A673 (cell line): ENCODE measurements around the gene FNDC11. TPM values are rescaled to one million over a fixed set of nuclear protein-coding genes. Genes with fewer than 3 reads are reported as not detected.

ENCODE experiments used
- BruUV-seq: library from RNA; stranded (reverse); fragments of 400-500 nt; replicated peaks from 2 replicates; lab custom pipeline; 2021; lab: Mats Ljungman, UMichigan
- CTCF ChIA-PET: fragments of 300-600 bp; sonication (Branson Sonifier 250); formaldehyde crosslinking; loops from one replicate; lab custom pipeline; 2022; ENCODE audit warnings: antibody characterized with exemption; lab: Charles Lee
- POLR2A ChIA-PET: fragments of 300-600 bp; sonication (Branson Sonifier 250); formaldehyde crosslinking; loops from one replicate; lab custom pipeline; 2022; ENCODE audit warnings: antibody characterized with exemption; ENCODE audit not compliant: low non-redundant PET; lab: Charles Lee
- DNase-seq: peaks from one replicate; pipeline ENCODE4 v3.0.0-alpha.2; 2015; ENCODE audit warnings: low spot score
- H3K27ac ChIP-seq: fragments of 200-600 bp; sonication (generic); 2 replicates; pipeline ENCODE4 v1.5.1; 2016; ENCODE audit warnings: mixed run types, low read depth, mild to moderate bottlenecking, mixed read lengths, antibody characterized with exemption, low read length; ENCODE audit not compliant: poor library complexity, severe bottlenecking
- H3K27me3 ChIP-seq: fragments of 200-600 bp; sonication (generic); replicated peaks from 2 replicates; pipeline ENCODE4 v1.6.1; 2017; ENCODE audit warnings: mixed run types, low read depth, mild to moderate bottlenecking, mixed read lengths, antibody characterized with exemption, low read length; ENCODE audit not compliant: insufficient read depth, poor library complexity
- H3K36me3 ChIP-seq: fragments of 200-600 bp; sonication (generic); 2 replicates; pipeline ENCODE4 v1.6.1; 2016; ENCODE audit warnings: mixed run types, mild to moderate bottlenecking, mixed read lengths, antibody characterized with exemption, low read length; ENCODE audit not compliant: insufficient read depth, poor library complexity, severe bottlenecking
- H3K4me1 ChIP-seq: fragments of 200-600 bp; sonication (generic); 2 replicates; pipeline ENCODE4 v1.6.1; 2017; ENCODE audit warnings: mixed run types, mild to moderate bottlenecking, mixed read lengths, antibody characterized with exemption, low read length; ENCODE audit not compliant: insufficient read depth, poor library complexity, severe bottlenecking
- H3K4me3 ChIP-seq: fragments of 200-600 bp; sonication (generic); 2 replicates; pipeline ENCODE4 v1.5.1; 2016; ENCODE audit warnings: low read depth, mixed run types, mild to moderate bottlenecking, mixed read lengths, low read length; ENCODE audit not compliant: poor library complexity, severe bottlenecking
- H3K9me3 ChIP-seq: fragments of 200-600 bp; sonication (generic); 2 replicates; pipeline ENCODE4 v1.6.1; 2016; ENCODE audit warnings: mixed run types, low read depth, mild to moderate bottlenecking, mixed read lengths, antibody characterized with exemption, low read length; ENCODE audit not compliant: poor library complexity, severe bottlenecking
- EZH2 ChIP-seq: fragments of 200-600 bp; sonication (generic); IDR thresholded peaks from 2 replicates; pipeline ENCODE4 v1.6.1; 2017; ENCODE audit warnings: borderline replicate concordance, low read depth, mild to moderate bottlenecking, mixed read lengths, antibody characterized with exemption, low read length; ENCODE audit not compliant: poor library complexity, severe bottlenecking
- intact Hi-C: fragments of 100-400 bp; cut with micrococcal nuclease; formaldehyde crosslinking; loops from one replicate; pipeline ENCODE4 v1.10.0; 2022; ENCODE audit not compliant: unreplicated experiment
- total RNA-seq: library from RNA; stranded (reverse); gene quantifications from 2 replicates; pipeline ENCODE4 v1.2.3, GENCODE V29; 2021
- TF ChIP-seq, protein P1 (sequence below): fragments of 300-800, 200-600 bp; sonication (generic); conservative IDR thresholded peaks from 2 replicates; pipeline ENCODE4 v1.5.1; 2017; ENCODE audit warnings: low read depth, mild to moderate bottlenecking, antibody characterized with exemption, low read length, moderate library complexity, mixed read lengths

Gene FNDC11
- total RNA-seq, 1 experiment from 2014 or later, result 0.21 TPM

DNA sequence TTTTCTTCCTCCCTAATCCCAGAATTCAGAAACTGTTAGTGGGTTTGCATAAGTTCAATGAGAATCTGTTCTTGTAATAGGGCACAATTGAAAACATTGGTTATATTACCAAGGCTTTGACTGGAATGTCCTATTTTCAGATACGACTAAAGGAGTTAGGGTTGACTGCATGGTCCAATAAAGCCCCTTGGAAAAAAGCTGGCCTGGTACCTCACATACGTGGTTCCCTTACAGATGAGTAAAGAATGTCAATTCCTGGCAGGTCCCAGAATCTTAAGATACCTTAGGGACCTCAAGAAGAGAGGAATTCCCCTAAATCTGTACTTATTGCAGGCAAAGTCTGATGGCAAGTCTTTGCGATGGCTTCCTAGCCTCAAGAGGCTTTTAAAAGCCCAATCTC lies 28.8 kb upstream of the FNDC11 start:
- TF ChIP-seq, protein P1, sequence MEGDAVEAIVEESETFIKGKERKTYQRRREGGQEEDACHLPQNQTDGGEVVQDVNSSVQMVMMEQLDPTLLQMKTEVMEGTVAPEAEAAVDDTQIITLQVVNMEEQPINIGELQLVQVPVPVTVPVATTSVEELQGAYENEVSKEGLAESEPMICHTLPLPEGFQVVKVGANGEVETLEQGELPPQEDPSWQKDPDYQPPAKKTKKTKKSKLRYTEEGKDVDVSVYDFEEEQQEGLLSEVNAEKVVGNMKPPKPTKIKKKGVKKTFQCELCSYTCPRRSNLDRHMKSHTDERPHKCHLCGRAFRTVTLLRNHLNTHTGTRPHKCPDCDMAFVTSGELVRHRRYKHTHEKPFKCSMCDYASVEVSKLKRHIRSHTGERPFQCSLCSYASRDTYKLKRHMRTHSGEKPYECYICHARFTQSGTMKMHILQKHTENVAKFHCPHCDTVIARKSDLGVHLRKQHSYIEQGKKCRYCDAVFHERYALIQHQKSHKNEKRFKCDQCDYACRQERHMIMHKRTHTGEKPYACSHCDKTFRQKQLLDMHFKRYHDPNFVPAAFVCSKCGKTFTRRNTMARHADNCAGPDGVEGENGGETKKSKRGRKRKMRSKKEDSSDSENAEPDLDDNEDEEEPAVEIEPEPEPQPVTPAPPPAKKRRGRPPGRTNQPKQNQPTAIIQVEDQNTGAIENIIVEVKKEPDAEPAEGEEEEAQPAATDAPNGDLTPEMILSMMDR, result no peak
- TF ChIP-seq EZH2, result no peak
- no peak for DNase-seq
- H3K27ac ChIP-seq, result no peak overlapping the region
- POLR2A ChIA-PET, result no interaction called here
- intact Hi-C loops, result no loop called here
- H3K9me3 ChIP-seq, result peaks cover 8% of the 10 kb centered on the region
- peaks cover 13% of the 10 kb centered on the region for H3K27me3 ChIP-seq
- H3K4me3 ChIP-seq, result no peak overlapping the region
- peaks cover 23% of the 10 kb centered on the region for H3K36me3 ChIP-seq
- BruUV-seq, result no TSS peak
- CTCF ChIA-PET, result no interaction called here
- no peaks in the 10 kb centered on the region for H3K4me1 ChIP-seq

GRCh38 chr20:63525971-63526370 lies 28.0 kb upstream of the FNDC11 start:
- TF ChIP-seq EZH2, result no peak
- TF ChIP-seq, protein P1, result no peak
- DNase-seq, result no peak
- Histone ChIP-seq H3K4me1 (no peaks in the 10 kb centered on the region), H3K36me3 (peaks cover 23% of the 10 kb centered on the region), H3K27ac (no peak overlapping the region), H3K9me3 (peaks cover 8% of the 10 kb centered on the region), H3K27me3 (peaks cover 13% of the 10 kb centered on the region), H3K4me3 (no peak overlapping the region)
- intact Hi-C loops, result no loop called here
- ChIA-PET CTCF (no interaction called here), POLR2A (no interaction called here)
- BruUV-seq, result no TSS peak

DNA sequence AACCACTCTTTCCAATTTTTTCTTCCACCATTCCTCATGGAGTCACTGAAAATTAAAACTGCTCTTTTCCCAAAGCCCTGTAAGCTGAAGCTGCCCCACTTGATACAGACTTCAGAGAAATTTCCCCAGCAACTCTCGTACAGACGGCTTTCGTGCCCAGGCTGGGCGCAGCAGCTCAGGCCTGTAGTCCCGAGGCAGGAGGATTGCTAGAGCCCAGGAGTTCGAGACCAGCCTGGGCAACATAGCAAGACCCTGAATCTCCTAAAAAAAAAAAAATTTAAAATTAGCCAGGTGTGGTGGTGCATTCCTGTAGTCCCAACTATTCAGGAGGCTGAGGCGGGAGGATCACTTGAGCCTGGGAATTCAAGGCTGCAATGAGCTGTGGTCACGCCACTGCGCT lies 26.8 kb upstream of the FNDC11 start:
- intact Hi-C loops, result no loop called here
- Histone ChIP-seq H3K9me3 (peaks cover 8% of the 10 kb centered on the region), H3K4me3 (no peak overlapping the region), H3K27me3 (peaks cover 13% of the 10 kb centered on the region), H3K4me1 (no peaks in the 10 kb centered on the region), H3K36me3 (peaks cover 16% of the 10 kb centered on the region), H3K27ac (no peak overlapping the region)
- POLR2A ChIA-PET, result no interaction called here
- BruUV-seq, result no TSS peak
- TF ChIP-seq EZH2, result no peak
- TF ChIP-seq, protein P1, result no peak
- no peak for DNase-seq
- CTCF ChIA-PET, result no interaction called here
